ENCODE results near the gene P4HB. TPM values are rescaled to one million over a fixed set of nuclear protein-coding genes. Genes with fewer than 3 reads are reported as not detected.

P4HB gene
- total RNA-seq, 1 donor from 2014 or later = 792 TPM

GRCh38 chr17:81811705-81812570, 48.4 kb downstream of the P4HB start:
- H3K4me1 Mint-ChIP-seq (ENCODE audit: unreplicated experiment) = no peaks in the 10 kb centered on the region
- H3K27ac Mint-ChIP-seq (ENCODE audit: unreplicated experiment) = no peak overlapping the region
- no peak overlapping the region for H3K4me3 Mint-ChIP-seq (ENCODE audit: unreplicated experiment)
- no peaks in the 10 kb centered on the region for H3K36me3 Mint-ChIP-seq (ENCODE audit: unreplicated experiment)
- H3K27me3 Mint-ChIP-seq (ENCODE audit: unreplicated experiment) = peaks cover 10% of the 10 kb centered on the region
- no peak for TF ChIP-seq CTCF (IDR thresholded peaks at IDR 0.05)
- no peaks in the 10 kb centered on the region for H3K9me3 Mint-ChIP-seq (ENCODE audit: unreplicated experiment)
- no peak for DNase-seq (ENCODE audit: extremely low spot score, unreplicated experiment)

GRCh38 chr17:81810892-81811704, 49.2 kb downstream of the P4HB start:
- H3K27me3 Mint-ChIP-seq (ENCODE audit: unreplicated experiment) = peaks cover 10% of the 10 kb centered on the region
- H3K36me3 Mint-ChIP-seq (ENCODE audit: unreplicated experiment) = no peaks in the 10 kb centered on the region
- no peaks in the 10 kb centered on the region for H3K9me3 Mint-ChIP-seq (ENCODE audit: unreplicated experiment)
- H3K4me3 Mint-ChIP-seq (ENCODE audit: unreplicated experiment) = no peak overlapping the region
- no peak for TF ChIP-seq CTCF (IDR thresholded peaks at IDR 0.05)
- no peak overlapping the region for H3K27ac Mint-ChIP-seq (ENCODE audit: unreplicated experiment)
- no peaks in the 10 kb centered on the region for H3K4me1 Mint-ChIP-seq (ENCODE audit: unreplicated experiment)
- DNase-seq (ENCODE audit: extremely low spot score, unreplicated experiment) = no peak

GRCh38 chr17:81810476-81810875, 49.9 kb downstream of the P4HB start:
- H3K27me3 Mint-ChIP-seq (ENCODE audit: unreplicated experiment) = peaks cover 10% of the 10 kb centered on the region
- H3K9me3 Mint-ChIP-seq (ENCODE audit: unreplicated experiment) = no peaks in the 10 kb centered on the region
- no peak for DNase-seq (ENCODE audit: extremely low spot score, unreplicated experiment)
- no peaks in the 10 kb centered on the region for H3K4me1 Mint-ChIP-seq (ENCODE audit: unreplicated experiment)
- no peak overlapping the region for H3K4me3 Mint-ChIP-seq (ENCODE audit: unreplicated experiment)
- H3K27ac Mint-ChIP-seq (ENCODE audit: unreplicated experiment) = no peak overlapping the region
- H3K36me3 Mint-ChIP-seq (ENCODE audit: unreplicated experiment) = no peaks in the 10 kb centered on the region
- TF ChIP-seq CTCF (IDR thresholded peaks at IDR 0.05) = no peak

- H3K4me3 Mint-ChIP-seq (ENCODE audit: unreplicated experiment) = no peak overlapping the region
- H3K9me3 Mint-ChIP-seq (ENCODE audit: unreplicated experiment) = no peaks in the 10 kb centered on the region
- TF ChIP-seq CTCF (IDR thresholded peaks at IDR 0.05) = no peak
- peaks cover 10% of the 10 kb centered on the region for H3K27me3 Mint-ChIP-seq (ENCODE audit: unreplicated experiment)
- no peak overlapping the region for H3K27ac Mint-ChIP-seq (ENCODE audit: unreplicated experiment)
- peaks cover 2% of the 10 kb centered on the region for H3K4me1 Mint-ChIP-seq (ENCODE audit: unreplicated experiment)
- no peak for DNase-seq (ENCODE audit: extremely low spot score, unreplicated experiment)
- H3K36me3 Mint-ChIP-seq (ENCODE audit: unreplicated experiment) = no peaks in the 10 kb centered on the region
These were observed 50.8 kb downstream of the P4HB start for GRCh38 chr17:81809556-81809998.
